Choroid plexus epithelial cell (primary cell): ENCODE data around the gene XKR3.

Source experiments
- DNase-seq: peaks from one replicate; pipeline ENCODE4 v3.0.0-alpha.2; 2010; ENCODE audit warnings: low read depth
- H3K4me3 ChIP-seq: 2 replicates; pipeline ENCODE4 v1.5.1; 2011; ENCODE audit warnings: low read depth, mild to moderate bottlenecking, control low read depth, low read length, moderate library complexity
- TF ChIP-seq, protein P1 (sequence below): conservative IDR thresholded peaks from 2 replicates; pipeline ENCODE4 v1.5.1; 2011; ENCODE audit warnings: low read depth, mild to moderate bottlenecking, control low read depth, inconsistent platforms, low read length, moderate library complexity

Gene XKR3

DNA sequence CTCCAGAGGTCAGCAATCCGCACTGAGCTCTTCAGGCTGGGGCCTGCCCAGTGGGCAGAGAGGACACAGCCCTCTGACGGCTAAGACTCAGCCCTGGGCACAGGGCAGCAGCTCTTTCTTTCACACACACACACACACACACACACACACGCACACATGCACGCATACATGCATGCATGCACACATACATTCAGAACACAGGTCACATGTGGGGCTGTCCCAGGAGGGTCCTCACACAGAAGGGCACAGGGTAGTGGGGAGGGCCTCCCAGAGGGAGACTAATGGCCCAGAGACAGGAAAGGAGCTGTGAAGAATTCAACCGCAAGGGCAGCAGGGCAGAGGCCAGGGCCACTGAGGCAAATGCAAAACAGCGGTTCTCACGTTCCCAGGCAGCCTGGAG is 20.3 kb upstream of the XKR3 start:
- TF ChIP-seq, protein P1, sequence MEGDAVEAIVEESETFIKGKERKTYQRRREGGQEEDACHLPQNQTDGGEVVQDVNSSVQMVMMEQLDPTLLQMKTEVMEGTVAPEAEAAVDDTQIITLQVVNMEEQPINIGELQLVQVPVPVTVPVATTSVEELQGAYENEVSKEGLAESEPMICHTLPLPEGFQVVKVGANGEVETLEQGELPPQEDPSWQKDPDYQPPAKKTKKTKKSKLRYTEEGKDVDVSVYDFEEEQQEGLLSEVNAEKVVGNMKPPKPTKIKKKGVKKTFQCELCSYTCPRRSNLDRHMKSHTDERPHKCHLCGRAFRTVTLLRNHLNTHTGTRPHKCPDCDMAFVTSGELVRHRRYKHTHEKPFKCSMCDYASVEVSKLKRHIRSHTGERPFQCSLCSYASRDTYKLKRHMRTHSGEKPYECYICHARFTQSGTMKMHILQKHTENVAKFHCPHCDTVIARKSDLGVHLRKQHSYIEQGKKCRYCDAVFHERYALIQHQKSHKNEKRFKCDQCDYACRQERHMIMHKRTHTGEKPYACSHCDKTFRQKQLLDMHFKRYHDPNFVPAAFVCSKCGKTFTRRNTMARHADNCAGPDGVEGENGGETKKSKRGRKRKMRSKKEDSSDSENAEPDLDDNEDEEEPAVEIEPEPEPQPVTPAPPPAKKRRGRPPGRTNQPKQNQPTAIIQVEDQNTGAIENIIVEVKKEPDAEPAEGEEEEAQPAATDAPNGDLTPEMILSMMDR = no peak
- H3K4me3 ChIP-seq = no peak overlapping the region
- DNase-seq = no peak

DNA sequence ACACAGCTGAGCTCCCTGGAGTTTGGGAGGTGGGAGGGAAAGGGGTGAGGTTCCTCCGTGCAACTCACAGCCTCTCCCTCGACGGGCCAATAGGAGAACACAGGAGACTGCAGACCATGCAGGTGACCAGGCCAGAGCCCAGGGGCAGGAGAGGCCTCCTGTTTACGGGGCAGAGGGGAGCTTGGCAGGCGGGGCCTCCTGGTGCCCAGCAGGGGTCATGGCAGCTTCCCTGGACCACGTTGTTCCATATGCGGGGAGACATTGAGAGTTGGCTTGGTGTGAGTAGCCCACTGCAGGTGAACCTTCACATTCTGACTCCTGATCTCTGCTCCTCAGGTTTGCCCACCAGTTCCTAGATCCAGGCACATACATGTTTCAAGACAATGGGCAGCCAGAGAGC is 19.3 kb upstream of the XKR3 start:
- no peak for DNase-seq
- TF ChIP-seq, protein P1 = no peak
- H3K4me3 ChIP-seq = no peak overlapping the region

DNA sequence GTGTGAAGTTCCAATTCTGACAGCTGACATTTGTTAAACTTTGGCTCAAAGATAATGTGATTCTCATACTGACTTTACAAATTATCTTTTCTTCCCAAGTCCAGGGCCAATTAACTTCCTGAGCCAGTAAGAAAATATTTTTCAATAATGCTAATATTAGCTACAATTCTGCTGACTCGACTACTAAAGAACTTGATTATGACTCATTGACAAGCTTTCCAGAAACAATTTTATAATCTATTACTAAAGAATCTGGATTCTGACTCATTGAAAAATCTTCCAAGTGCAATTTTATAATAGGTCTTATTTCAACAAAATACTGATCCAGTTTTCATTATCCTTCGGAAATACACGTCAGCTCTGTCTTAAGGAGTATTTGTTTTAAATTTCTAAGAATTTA is 12.9 kb upstream of the XKR3 start:
- TF ChIP-seq, protein P1 = no peak
- H3K4me3 ChIP-seq = no peak overlapping the region
- DNase-seq = no peak

DNA sequence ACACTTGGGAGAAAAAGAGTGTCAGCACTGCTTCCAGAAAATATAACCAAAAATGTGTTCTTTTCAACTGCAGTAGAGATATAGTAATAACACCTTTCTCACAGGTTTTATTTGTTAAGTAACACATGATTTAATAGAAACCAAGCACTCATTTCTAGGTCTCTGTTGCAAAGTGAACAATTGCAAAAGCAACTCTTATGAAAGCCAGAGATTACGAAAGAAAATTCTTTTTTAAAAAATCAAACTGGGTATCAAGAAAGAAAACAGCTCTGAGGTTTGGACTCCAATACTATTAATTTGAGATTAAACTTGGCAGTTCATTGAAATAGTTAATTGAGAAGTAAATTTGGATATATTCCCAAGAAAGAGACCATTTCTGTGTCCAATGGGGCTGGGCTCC is 9.8 kb upstream of the XKR3 start:
- no peak overlapping the region for H3K4me3 ChIP-seq
- DNase-seq = no peak
- TF ChIP-seq, protein P1 = no peak

DNA sequence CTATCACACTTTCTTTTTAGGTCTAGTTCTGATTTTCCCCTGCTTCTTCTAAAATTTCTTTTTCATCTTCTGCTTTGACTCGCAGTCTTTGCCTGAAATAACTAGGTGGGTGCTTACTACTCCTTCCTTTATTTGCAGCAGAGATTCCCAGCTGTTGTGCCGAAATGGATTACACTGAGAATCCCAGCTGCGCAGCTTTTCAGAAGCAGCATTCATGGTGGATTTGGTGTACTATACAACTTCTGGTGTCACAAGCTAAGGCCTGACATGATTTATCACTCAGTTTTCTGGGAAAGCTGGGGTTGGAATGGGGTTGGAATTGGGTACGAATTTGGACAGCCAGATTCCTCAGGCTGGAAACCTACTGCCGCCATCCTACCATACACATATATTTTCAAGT is 6.0 kb upstream of the XKR3 start:
- no peak for DNase-seq
- TF ChIP-seq, protein P1 = no peak
- H3K4me3 ChIP-seq = no peak overlapping the region

DNA sequence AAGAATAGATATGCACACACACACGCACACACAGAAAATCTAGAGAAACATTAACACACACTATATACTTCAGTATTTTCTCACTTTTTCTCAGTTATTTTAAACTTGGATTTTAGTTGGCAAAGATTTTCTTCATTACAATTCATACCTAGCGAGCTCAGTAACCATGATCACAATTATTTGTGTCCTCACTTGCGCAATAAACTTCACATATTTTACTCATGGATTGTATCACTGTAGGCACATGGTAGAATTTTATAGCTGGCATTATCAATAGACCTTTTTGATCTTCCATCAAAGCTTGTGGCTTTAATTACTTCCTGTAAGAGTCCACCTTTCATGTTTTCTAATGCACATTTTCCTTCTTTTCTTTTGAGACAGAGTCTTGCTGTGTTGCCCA is 4.8 kb upstream of the XKR3 start:
- TF ChIP-seq, protein P1 = no peak
- DNase-seq = no peak
- no peak overlapping the region for H3K4me3 ChIP-seq

DNA sequence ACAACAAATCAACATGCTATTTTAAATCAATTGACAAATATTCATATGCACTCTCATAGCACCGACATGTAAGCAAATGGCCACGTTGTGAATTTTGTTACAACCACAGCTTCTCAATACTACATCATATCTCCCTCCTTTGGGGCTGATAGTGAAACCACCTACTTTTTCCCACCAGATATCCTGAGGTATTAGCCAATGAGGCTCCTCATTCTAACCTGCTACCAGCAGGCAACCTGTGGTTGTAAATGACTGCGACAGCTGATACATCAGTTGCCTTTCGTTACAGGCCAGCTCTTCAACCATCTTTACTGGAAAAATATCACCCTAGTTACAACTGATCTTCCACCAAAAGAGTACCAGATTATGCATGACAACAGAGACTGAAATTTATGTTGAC is 3.7 kb upstream of the XKR3 start:
- TF ChIP-seq, protein P1 = no peak
- no peak overlapping the region for H3K4me3 ChIP-seq
- no peak for DNase-seq
